K562 (cell line): Measurements from ENCODE around the gene TACC3. TPM values are rescaled to one million over a fixed set of nuclear protein-coding genes. Genes with fewer than 3 reads are reported as not detected.

ENCODE experiments used
- ATF3 ChIP-seq, 2 experiments: fragments of 450-650 bp in 1 of 2; sonication (generic) in 1 of 2; formaldehyde crosslinking in 1 of 2; IDR thresholded peaks in 1 of 2; conservative IDR thresholded peaks in 1 of 2; 2 replicates each; pipeline versions ENCODE4 v1.6.1 to v1.8.1; 2016 to 2023; ENCODE audit warnings: mild to moderate bottlenecking in 2 of 2, moderate library complexity in 2 of 2, inconsistent platforms in 1 of 2, missing genetic modification reagents in 1 of 2
- CHAMP1 ChIP-seq: fragments of 450-650 bp; IDR thresholded peaks from 2 replicates; pipeline ENCODE4 v1.6.1; 2016; ENCODE audit warnings: mild to moderate bottlenecking
- KLF16 ChIP-seq: IDR thresholded peaks from 2 replicates; pipeline ENCODE4 v1.6.1; 2016; ENCODE audit warnings: antibody characterized with exemption
- MLX ChIP-seq, 2 experiments: fragments of 450-650 bp in 1 of 2; sonication (generic) in 1 of 2; formaldehyde crosslinking; conservative IDR thresholded peaks; 2 replicates each; pipeline versions ENCODE4 v1.4.0 to v1.8.1; 2020 to 2022; ENCODE audit warnings: mild to moderate bottlenecking in 1 of 2, missing genetic modification reagents in 1 of 2
- MNT ChIP-seq, 2 experiments: fragments of 450-650 bp; conservative IDR thresholded peaks; 2 replicates each; pipeline ENCODE4 v1.6.1; 2017; ENCODE audit warnings: mild to moderate bottlenecking in 2 of 2, moderate library complexity in 2 of 2
- USF1 ChIP-seq: sonication (generic); formaldehyde crosslinking; IDR thresholded peaks from 2 replicates; pipeline ENCODE4 v1.9.0; 2022; ENCODE audit warnings: mild to moderate bottlenecking, missing genetic modification reagents
- ZFP1 ChIP-seq: fragments of 450-650 bp; formaldehyde crosslinking; IDR thresholded peaks from 2 replicates; pipeline ENCODE4 v1.4.0; 2020; ENCODE audit warnings: mild to moderate bottlenecking, mixed read lengths
- ZNF354B ChIP-seq: fragments of 250-450 bp; sonication (Bioruptor Pico); IDR thresholded peaks from 2 replicates; pipeline ENCODE4 v1.4.0; 2020
- ZNF407 ChIP-seq: fragments of 450-650 bp; IDR thresholded peaks from 2 replicates; pipeline ENCODE4 v1.6.1; 2016; ENCODE audit warnings: low read depth
- ZNF511 ChIP-seq: sonication (generic); formaldehyde crosslinking; IDR thresholded peaks from 2 replicates; pipeline ENCODE4 v1.8.0; 2022; ENCODE audit warnings: mild to moderate bottlenecking, missing genetic modification reagents
- polyA plus RNA-seq, 8 experiments: library from polyadenylated mRNA; depleted of rRNA in 4 of 8; stranded (reverse) in 5 of 8; unstranded in 3 of 8; fragments of >200 nt; fragmentation: Nextera tagmentation in 2 of 8; fragmentation: Illumina TruSeq in 1 of 8; extraction: Ambion mirVana in 2 of 8; extraction: Trizol in 1 of 8; gene quantifications; 2 replicates each; pipeline versions ENCODE4 v1.2.1 to v1.2.3, GENCODE V29; 2011 to 2014; ENCODE audit warnings: inconsistent platforms in 1 of 8, missing spikeins in 1 of 8
- total RNA-seq, 7 experiments: library from RNA; depleted of rRNA in 6 of 7; stranded (reverse); fragments of >200 nt in 6 of 7; fragmentation: Illumina TruSeq in 2 of 7; extraction: Trizol in 2 of 7; gene quantifications; 2 replicates each; pipeline versions ENCODE4 v1.2.1 to v1.2.3, GENCODE V29; 2011 to 2021; ENCODE audit warnings: low replicate concordance in 1 of 7

The TACC3 gene
- total and polyA plus RNA-seq, 9 of the 15 experiments (the other 6 are each of a cell fraction or from before 2014, with no cell fraction given), result 1.9 to 122 (median 55.6) TPM

GRCh38 chr4:1788254-1788973 lies 67.1 kb downstream of the TACC3 start (continued):
- no peak for TF ChIP-seq CHAMP1
- no peak for TF ChIP-seq USF1 (CRISPR knock-in tag)
- no peak for TF ChIP-seq ZFP1 (CRISPR knock-in tag)
- peak; percentile 52 for TF ChIP-seq ATF3 (IDR thresholded peaks at IDR 0.05)
- TF ChIP-seq ATF3 (CRISPR knock-in tag; conservative IDR thresholded peaks at IDR 0.05), result no peak
- no peak for TF ChIP-seq ZNF407
- no peak for TF ChIP-seq MNT (conservative IDR thresholded peaks at IDR 0.05)
- no peak for TF ChIP-seq KLF16
- TF ChIP-seq MLX (CRISPR knock-in tag; conservative IDR thresholded peaks at IDR 0.05), result no peak
- no peak for TF ChIP-seq ZNF511 (CRISPR knock-in tag)
- no peak for TF ChIP-seq ZNF354B (CRISPR knock-in tag)
